ENCODE data around the gene HOXA10.

HOXA10 gene

DNA sequence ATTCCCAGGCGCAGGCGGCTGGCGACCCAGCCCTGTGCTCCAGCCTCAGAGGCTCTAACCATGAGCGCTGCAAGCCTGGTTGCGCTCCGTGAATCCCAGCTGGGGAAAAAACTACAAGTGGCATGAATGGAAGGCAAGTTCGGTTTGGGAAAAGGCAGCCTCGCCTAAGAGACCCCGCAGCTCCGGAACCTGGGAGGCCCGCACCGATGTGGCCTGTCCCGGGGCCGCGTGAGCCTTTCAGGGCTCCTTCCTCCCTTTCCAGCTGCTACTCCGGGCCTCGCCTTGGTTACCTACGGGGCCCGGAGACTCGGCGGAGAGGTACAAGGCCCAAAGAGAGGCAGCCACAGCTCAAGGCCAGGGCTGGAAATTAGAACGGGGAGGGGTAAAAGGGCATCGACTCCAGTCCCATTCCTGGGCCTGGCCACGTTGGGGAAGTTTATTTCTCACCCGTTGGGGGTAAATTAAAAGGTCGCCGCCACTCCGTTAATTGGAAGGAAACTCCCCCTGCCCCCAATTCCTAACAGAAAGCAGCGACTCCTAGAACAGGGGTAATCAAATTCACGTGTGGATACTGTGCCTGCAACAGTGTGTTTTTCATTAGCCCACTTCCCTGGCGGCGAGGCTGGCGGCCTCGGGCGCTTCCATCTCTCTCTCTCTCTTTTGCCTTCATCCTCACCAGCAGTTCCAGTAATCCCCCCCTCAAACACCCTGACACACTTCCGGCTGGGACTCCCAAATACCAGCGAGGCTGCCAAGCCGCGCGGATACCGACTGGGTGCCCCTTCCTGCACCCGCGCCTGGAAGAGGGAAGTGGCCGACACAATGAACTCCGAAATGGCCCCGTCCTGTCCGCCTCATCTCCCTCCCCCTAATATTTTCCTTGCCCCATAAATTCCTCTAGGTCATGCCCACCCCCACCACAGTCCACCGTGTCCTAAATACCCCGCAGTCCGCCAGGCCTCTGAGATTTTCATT is 7.3 kb downstream of the HOXA10 start:
- DNase-seq (ENCODE audit: low read depth): no peak

DNA sequence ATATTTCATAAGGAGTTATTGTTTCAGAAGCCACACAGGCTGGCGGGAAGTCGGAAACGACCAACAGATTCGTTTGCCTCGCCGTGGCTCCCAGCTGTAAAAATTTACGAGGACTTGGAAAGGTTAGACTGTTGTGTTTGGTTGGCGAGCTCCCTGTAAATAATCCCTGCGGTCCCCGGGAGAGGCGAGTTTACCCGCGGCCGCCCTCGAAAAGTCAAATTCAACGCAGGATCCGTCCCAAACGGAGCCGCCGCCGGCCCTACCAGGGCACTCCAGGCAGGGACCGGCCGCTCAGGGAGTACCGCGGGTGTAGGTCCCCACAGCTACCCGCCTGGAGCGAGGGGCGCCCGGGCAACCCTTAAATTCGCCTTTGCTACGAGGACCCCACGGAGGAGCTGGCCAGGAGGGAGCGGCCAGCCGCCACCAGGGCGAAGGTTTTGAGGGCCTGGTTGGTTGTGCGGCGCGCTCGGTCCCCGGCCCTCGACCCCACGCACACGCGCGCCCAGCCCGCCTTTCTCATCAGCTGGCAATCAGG is 8.1 kb downstream of the HOXA10 start:
- no peak for DNase-seq (ENCODE audit: low read depth)

- DNase-seq (ENCODE audit: low read depth): no peak
Measured at GRCh38 chr7:27165089-27165995, 8.8 kb downstream of the HOXA10 start, which contains the start of gene HOXA9. Gene HOXA9 (minus strand): TSS chr7:27165537. CDS start chr7:27165457, 80 bp downstream.

- DNase-seq (ENCODE audit: low read depth): no peak
Measured at GRCh38 chr7:27164367-27165088, 9.6 kb downstream of the HOXA10 start.

- no peak for DNase-seq (ENCODE audit: low read depth)
Measured at GRCh38 chr7:27164045-27164366, 10.1 kb downstream of the HOXA10 start.

GRCh38 chr7:27163288-27164044 is 10.7 kb downstream of the HOXA10 start:
- DNase-seq (ENCODE audit: low read depth): no peak

DNA sequence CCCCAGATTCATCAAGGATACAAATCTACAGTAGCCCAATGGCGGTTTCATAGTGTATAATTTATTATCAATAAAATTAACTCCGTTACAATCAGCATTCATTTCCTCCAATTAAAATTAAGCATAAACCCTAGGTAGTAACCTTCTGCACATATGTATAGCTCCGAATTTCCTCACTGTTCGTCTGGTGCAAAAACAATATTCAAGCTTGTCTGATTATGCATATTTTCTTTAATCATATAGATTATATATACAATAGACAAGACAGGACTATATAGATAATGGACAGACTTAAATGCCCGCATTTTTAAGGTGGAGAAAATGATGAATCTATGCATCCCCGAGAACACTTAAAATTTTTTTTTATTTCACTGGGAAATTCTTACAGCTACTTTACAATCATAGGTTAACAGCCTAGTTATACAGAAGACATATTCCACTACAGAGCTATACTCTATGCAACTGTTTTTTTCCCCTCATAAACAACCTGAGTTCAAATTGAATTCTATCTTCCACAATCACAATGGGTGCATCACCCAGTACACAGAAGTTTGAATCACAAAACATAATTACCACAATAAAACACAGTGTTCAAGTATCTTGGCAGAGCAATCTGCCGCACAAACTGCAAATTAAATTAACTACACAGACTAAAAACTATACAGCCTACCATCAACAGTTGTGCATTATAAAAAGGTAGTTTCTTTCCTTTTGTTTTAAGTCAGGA is 11.4 kb downstream of the HOXA10 start:
- DNase-seq (ENCODE audit: low read depth): no peak

- no peak for DNase-seq (ENCODE audit: low read depth)
Measured at GRCh38 chr7:27161721-27162560, 12.2 kb downstream of the HOXA10 start.

- no peak for DNase-seq (ENCODE audit: low read depth)
Measured at GRCh38 chr7:27161214-27161720, 12.9 kb downstream of the HOXA10 start.

- peak; percentile 80 for DNase-seq (ENCODE audit: low read depth)
Measured at GRCh38 chr7:27160546-27161213, 13.4 kb downstream of the HOXA10 start.

DNA sequence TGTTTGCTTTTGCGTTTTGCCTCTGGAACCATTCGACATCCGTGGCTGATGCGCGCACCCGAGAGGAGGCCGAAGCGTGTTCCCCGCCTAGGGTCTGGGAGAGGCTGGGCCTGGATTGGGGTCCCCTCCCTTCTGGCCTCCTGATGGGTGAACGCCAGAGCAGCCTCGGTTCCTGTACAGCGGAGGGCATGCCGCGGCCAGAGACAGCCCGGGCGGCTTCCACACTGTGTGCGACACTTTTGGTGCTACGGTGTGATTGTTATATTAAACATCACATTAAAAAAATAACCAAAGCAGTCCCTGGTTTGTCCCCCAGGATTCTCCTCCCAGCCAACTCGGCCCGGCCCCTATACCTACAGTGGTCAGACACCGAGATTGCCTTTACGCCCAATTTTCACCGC is 14.0 kb downstream of the HOXA10 start:
- no peak for DNase-seq (ENCODE audit: low read depth)

DNA sequence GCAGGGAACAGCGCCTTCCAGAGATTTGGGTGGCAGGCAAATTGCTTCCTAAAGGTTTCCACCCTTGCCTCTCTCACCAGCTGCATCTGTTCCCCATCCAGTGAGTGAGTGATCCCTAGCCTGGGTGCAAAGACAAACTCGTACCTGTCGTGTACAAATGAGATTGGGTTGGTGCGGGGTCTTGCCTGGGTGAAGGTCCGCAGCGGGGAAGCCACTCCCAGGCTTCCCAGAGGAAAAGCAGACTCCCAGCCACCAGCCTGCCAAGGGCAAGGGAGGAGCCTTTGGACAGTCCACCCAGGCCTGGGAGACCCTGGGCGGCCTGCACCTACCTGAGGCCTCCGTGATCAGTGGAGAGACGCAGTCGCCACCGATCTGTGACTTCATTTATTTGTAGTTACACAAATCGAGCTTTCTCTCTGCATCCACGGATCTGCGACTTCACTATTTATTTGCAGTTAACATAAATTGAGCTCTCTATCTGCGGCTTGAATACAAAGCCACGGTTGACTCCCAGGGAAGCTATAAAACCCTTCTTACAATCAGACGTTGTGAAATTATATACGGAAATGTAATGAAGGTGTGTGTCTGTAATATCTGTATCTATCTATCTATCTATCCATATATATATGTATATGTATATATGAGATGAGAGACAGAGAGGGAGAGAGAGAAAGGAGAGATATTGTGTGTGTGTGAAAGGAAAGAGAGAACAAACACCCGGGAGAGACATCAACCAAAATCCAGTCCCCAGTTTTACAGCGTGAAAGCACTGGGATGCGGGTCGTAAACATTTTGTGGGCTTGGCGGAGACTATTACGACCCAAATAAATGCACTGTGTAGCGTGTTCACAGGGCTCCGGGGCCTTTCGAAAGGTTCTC is 14.6 kb downstream of the HOXA10 start:
- no peak for DNase-seq (ENCODE audit: low read depth)

- DNase-seq (ENCODE audit: low read depth): no peak
Measured at GRCh38 chr7:27158436-27159265, 15.5 kb downstream of the HOXA10 start.

DNA sequence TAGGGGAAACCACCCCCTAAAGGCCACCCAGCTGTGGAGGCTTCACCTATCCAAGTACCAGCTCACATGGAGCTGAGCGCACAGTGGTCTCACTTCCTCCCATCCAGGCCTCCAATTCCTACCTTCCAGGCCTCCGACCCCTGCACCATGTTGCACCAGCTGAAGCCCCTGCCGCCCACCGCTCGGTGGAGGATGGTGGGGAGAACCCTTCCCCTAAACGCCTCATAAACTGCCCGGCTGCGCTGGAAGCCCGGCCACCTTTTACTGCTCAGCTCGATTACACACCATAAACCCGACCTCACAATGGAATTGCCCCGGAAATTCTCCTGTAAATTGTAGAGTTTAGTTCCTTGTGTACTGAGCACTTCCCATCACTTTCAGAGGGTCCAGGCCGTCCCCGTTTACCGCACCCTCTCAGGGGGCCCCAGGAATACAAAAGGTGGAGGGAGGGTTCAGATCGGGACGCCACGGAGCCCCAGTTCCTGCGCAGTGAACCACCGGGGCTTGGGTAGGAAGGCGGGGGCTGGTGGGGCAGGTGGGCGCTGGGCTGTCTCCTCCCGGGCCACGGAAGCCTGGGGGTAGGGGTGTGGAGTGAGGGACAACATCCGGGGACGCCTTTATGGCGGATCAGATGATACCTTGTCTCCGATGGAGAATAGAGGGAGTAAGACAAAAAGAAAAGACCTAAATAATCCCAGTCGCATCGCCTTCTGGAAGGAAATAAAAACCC is 16.3 kb downstream of the HOXA10 start:
- no peak for DNase-seq (ENCODE audit: low read depth)

DNA sequence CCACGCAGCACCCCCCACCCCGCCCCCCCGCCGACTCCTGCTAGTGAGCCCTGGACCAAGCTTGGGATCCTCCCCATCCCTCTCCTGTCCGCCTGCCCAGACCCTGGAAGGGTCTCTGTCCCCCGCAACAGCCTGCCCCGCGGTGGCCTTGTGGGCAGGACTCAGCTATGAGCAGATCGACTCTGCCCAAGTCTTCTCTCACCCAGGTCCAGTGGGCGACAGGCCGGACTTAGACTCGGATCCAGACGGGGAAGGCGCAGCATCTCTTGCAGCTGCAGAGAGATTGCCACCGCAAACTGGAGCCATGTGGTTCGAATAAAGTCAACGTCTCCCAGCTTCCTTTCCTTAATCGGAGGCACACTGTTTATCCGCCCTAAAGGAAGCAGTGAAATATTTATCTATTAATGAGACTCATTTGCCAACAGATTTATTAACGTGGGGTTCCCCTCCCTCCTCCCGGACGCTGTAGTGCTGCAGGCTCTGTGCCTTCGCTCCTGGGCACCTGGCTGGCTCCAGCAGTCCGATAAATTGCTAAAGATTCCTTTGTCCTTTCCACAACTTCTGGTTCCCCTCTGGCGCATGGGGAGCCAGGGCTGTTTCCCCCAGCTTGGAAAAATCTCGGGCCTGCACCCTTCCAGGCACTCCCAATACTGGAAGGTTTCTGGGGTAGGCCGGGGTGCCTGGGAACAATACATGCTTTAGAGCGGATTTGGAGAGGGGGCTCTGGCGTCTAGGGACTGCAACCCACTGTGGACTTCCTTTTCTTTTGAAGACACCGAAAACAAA is 17.0 kb downstream of the HOXA10 start:
- no peak for DNase-seq (ENCODE audit: low read depth)
